T47D (cell line): ENCODE measurements around the gene CHMP1A.
"Not testable (repeated sequence)": the region's sequence is repeated elsewhere in the genome, so short reads cannot be mapped to it uniquely, and the experiment has no call there.

Experiments
- DNase-seq, 2 experiments: peaks; one replicate each; pipeline versions ENCODE4 v3.0.0 to v3.0.0-alpha.2; 2011 to 2012; ENCODE audit warnings: low read depth in 1 of 2, low spot score in 1 of 2
- JUND ChIP-seq: IDR thresholded peaks from 2 replicates; pipeline ENCODE4 v1.6.1; 2012; ENCODE audit warnings: low read depth
- in situ Hi-C: cut with HindIII; loops from 2 replicates; pipeline ENCODE4 v1.10.0; 2016; ENCODE audit warnings: low sequenced_read_pairs, low pct_unique_long_range_greater_than_20kb

Gene CHMP1A

DNA sequence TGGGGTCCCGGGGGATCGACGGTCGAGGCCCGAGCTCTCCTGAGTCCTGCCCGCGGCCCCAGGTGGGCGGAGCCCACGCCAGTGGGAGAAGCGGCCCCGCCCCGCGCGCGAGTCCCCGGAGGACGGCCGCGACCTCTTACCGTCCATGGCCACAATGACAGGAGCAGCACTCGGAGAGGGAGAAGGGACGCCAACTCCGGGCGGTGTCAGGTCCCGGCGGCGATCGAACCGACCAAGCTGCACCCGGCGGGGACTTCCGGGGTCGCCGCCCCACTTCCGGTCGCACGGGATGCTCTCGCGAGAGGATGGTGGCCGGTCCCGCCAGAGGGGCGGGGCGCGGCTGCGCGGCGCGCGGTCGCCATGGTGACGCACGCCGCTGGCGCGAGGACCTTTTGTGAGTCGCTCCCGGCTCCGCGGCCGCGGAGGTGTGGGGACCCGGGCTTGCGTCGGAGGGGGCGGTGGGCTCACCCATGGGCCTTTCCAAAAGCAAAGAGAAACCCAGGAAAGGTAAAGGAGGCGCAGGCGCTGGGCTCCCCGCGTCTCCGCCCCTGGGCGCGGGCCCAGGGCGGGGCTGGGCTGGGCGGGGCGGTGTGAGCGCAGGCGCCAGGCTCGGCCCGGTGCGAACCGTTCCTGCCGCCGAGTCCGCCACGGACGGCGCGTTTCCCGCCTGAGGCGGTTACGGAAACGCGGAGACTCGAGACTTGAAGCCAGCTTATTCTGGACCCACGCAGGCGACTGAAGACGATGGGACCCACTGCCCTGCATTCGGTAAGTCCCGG, at the start of gene CHMP1A, which contains the start of gene SPATA33:
CHMP1A (minus strand) TSS at position 267 of the 779 bp plus-strand sequence; CDS start at position 147, 120 bp downstream.
SPATA33 (plus strand) TSS at position 395 of the 779 bp plus-strand sequence; CDS start at position 471, 76 bp downstream.
- no peak for TF ChIP-seq JUND
- in situ Hi-C loops, result no loop called here
- peak; percentile 93 to 96 for DNase-seq

DNA sequence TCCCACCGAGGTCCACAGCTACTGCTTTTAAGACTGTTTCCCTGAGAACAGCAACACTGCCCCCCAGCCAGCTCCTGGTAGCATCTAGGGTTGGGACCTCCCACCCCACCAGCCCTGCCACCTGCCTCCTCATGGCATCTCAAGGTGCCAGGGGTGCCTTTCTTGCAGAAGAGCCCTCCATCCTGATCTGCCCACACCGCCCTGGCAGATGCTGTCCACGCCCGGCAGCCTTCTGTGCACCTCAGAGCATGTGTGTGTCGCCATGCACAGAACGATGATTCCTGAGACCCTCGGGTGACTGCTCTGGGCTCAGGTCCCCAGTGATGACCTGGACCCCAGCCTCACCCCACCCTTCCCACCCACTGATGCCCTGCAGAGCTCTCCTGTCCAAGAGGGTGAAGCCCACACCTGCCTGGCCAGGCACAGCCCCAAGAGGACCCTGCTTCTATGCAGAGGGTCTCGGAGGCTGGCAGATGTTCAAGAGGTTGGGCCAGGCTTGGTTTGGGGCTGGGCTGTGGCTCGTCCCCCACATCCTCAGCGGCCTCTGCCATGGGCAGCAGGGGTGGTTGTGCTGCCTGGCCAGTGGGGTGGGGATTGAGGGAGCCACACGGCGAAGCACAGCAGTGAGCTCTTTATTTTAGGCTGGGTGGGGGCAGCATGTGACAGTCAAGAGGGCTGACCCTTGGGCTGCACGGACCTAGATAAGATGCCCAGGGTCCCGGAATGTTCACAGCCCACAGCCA, 49.2 kb upstream of the CHMP1A start:
- TF ChIP-seq JUND, result no peak
- in situ Hi-C loops, result no loop called here
- DNase-seq, result no peak

DNA sequence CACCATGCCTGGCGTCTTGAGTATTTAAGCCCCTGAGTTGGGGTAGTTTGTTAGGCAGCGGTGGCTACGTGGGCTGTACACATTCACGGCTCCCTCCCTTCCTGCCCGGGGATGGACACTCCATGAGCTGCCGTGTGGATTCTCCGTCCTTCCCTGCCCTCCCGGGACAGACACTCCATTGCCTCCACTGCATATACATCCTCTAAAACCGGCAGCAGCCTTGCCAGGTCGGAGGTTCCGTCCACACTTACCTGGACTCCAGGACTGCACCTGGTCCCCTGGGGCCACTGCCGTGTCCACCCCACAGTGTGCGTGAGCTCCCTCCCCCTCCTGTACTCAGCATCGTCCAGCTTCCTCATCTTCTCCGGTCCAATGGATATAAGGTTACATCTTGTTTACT, 47.5 kb upstream of the CHMP1A start:
- TF ChIP-seq JUND, result no peak
- no peak for DNase-seq
- in situ Hi-C loops, result no loop called here

DNA sequence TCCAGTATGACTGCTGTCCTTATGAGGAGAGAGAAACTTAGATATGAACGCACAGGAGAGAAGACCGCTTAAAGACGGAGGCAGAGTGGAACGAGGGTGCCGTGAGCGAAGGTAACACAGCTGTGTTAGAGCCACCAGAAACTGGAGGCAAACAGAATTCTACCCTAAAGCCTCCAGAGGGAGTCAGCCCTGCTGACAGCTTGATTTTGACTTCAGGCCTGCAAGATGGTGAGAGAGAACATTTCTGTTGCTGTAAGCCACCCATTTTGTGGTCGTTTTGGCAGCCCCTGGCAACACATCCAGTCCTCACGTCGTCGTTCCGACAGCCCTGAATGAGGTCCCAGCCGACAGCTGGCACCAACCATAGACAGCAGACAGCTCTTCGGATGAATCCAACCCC, 46.8 kb upstream of the CHMP1A start:
- no peak for TF ChIP-seq JUND
- DNase-seq, result no peak
- in situ Hi-C loops, result no loop called here

DNA sequence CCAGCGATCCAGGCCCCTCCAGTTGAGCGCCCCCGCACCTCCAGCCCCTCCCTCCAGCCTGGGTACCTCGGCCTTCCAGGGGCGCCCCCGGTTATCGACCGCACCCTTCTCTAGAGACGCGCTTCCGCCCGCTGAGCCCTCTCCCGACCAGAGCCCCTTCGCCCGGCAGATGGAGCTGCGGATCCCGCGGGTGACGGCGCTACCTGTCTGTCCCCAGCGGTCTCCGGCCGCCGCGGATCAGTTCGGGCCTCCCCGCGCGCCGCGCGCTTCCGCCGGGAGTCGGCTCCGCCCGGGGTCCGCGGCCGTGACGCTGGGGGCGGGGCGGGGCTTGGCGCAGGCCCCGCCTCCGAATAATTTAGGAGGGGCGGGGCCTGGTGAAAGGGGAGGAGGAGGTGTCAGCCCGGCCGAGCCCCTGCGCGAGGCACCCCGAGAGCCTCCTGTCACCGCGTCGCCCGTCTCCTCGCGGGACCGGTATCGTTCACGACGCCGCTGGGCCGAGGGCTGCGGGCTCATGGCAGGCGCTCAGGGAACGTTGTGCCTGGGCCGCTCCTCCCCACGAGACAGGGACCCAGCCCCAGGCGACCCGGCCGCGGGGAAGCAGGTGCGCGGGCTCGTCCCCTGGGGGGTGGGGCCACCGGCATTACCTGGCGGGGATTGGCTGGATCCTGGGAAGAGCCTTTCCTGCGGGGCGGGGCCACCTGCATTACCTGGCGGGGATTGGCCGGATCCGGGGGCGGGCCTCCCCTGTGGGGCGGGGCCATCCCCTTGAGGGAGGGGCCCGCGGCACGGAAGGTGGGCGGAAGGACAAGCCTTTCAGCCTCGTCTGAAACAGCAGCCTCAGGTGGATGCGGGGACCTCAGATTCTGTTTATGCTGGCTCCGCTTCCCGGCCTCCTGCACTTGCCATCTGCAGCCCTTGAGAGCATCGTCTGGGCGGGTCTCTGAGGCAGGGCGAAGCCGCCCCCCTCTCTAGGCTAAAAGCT, 44.2 kb upstream of the CHMP1A start, which contains the start of gene SPATA2L:
SPATA2L (minus strand) TSS at position 281 of the 982 bp plus-strand sequence. CDS start 473 bp downstream, outside the sequence.
- TF ChIP-seq JUND, result no peak
- in situ Hi-C loops, result no loop called here
- DNase-seq, result peak; percentile 96 to 99

DNA sequence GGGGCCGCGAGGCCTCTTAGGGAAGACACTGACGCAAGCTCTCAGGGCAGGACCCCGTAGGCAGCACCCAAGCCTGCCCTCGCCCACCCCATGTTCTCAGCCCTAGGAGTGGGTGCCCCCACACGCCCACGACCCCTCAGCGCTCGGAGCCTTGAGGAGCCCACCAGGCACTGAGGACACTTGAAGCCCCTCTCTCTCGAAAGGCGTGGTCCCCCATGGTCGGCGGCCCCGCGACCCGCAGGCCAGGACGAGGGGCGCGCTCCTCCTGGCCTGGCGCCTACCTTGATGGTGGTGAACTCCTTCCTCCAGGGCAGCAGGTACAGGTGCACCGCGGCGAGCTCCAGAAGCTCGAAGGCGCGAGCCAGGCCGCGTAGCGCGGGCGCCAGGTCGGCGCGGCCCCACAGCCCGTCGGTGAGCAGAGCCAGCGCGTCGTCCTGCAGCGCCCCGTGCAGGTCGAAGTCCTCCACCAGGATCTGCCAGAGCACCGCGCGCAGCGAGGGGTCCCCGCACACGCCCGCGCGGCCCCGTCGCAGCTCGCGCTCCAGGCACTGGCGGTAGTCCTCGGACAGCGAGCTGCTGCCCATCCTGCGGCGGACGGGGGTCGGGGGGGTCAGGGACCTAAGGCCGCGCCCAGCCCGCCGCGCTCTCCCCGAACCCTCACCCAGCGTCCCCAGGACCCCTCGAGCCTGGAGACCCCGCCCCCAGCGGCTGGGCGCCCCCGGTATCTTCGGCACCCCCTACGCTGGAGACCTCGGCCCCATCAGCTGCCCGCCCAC, 43.3 kb upstream of the CHMP1A start:
- in situ Hi-C loops, result no loop called here
- no peak for TF ChIP-seq JUND
- peak; percentile 66 to 91 for DNase-seq

DNA sequence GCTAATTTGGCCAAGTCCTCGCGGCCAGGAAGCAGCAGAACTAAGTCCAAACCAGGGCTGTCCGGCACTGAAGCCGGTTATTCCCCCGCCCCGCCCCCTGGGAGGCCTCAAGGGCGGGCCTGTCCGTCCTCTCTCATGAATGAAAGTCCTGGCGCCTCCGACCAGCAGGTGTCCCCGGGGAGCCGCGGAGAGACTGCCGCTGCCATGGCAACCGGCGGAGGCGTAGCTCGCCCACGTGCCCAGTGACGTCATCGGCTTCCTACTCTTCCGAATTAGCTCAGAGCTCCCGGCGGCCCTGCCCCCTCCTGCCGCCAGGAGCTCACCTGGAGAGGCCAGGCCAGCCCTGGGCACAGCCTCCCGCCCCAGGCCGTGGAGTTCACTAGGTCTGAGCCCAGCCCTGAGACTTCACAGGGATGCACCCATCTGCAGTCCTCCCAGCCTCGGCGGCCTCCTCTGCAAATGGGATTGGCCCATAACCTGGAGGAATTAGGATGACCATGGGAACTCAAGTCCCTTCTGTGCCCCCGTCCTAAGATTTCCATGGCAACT, 42.7 kb upstream of the CHMP1A start:
- TF ChIP-seq JUND, result no peak
- in situ Hi-C loops, result no loop called here
- DNase-seq, result peak; percentile 98 to 100

DNA sequence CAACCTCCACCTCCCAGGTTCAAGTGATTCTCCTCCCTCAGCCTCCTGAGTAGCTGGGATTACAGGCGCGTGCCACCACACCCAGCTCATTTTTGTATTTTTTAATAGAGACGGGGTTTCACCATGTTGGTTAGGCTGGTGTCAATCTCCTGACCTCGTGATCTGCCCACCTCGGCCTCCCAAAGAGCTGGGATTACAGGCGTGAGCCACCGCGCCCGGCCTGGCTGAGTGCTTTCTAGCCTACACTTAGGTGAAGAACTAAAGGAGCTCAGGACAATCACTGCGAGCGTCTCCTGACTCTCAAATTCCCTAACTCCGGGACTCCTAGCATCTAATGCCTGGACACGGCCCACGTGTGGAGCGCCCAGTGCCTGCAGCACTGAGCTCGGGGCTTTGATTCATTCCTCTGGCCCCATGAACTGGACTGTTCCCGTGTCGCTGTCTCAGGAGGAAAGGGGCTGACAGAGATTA, 42.2 kb upstream of the CHMP1A start:
- in situ Hi-C loops, result not testable (repeated sequence)

DNA sequence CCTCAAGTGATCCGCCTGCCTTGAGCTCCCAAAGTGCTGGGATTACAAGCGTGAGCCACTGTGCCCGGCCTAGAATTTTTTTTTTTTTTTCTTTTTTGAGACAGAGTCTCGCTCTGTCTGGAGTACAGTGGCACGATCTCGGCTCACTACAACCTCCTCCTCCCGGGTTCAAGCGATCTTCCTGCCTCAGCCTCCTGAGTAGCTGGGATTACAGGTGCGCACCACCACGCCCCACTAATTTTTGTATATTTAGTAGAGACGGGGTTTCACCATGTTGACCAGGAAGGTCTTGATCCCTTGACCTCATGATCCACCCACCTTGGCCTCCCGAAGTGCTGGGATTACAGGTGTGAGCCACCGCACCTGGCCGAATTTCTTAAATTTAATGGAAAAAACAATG, 41.2 kb upstream of the CHMP1A start:
- DNase-seq, in situ Hi-C loops: not testable (repeated sequence)

More for the DNA sequence above, 42.2 kb upstream of the CHMP1A start:
- not testable (repeated sequence) for DNase-seq

DNA sequence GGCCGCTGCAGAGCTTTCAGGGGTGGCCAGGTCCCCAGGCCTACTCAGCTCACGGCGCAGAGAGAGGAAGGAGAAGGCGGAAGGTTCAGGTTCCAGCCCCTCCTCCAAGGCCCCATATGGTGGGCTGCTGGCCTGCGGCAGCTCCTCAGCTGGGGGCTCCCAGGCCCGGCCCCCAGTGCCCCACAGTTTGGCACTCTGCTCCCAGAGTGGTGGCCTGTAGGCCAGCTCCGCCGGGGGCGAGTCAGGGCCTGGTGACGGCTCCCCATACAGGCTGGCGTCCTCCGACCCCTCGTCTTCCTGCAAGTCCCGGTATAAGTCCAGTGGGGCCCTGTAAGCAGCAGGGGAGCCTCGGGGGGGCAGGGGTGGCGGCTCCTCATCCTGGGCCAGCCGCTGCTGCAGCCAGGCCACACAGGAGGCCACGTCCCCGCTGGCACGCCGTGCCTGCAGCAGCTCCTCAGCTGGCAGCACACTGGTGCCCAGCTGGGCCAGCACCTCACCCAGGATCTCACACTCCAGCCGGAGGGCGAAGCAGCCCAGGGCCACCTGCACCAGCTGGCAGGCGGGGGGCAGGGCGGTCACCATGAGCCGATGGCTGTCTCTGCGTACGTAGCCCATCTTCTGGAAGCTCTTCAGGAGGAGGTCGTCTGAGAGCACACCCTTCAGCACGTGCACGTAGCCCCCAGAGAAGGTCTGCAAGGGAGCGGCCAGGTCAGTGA, 40.3 kb upstream of the CHMP1A start:
- in situ Hi-C loops, result no loop called here
- TF ChIP-seq JUND, result no peak
- DNase-seq, result no peak
